Cardiac septum (tissue), 1 donor: ENCODE results near the gene SLC66A2. TPM values are rescaled to one million over a fixed set of nuclear protein-coding genes. Genes with fewer than 3 reads are reported as not detected.

Source experiments
- DNase-seq: peaks from one replicate; pipeline ENCODE4 v3.0.0-alpha.2; 2020; ENCODE audit warnings: low spot score
- intact Hi-C: fragments of 100-400 bp; cut with DNase I; formaldehyde crosslinking; loops from one replicate; pipeline ENCODE4 v1.14.0; 2022
- total RNA-seq: library from RNA; stranded (reverse); fragmentation: NEBNext Ultra II Directional; extraction: Animal tissue kit (Norgen Biotek cat#: 25700); gene quantifications from one replicate; pipeline ENCODE4 v1.2.1, GENCODE V29; 2021
- donor health status: DM: no; HTN: no; CAD: no.

Gene SLC66A2
- total RNA-seq, 1 donor from 2014 or later: 23.5 TPM

- DNase-seq: peak; percentile 62
- intact Hi-C loops: loop anchor here (10.0 kb wide), 1 partner anchor 557 kb away; no protein-coding TSS in a partner anchor
Measured at GRCh38 chr18:79941473-79942119, 9.9 kb downstream of the SLC66A2 start.

GRCh38 chr18:79940814-79941472, 10.5 kb downstream of the SLC66A2 start:
- intact Hi-C loops: loop anchor here (10.0 kb wide), 1 partner anchor 556 kb away; no protein-coding TSS in a partner anchor
- peak; percentile 46 for DNase-seq

GRCh38 chr18:79940126-79940813, 11.2 kb downstream of the SLC66A2 start:
- intact Hi-C loops: loop anchor here (10.0 kb wide), 1 partner anchor 555 kb away; no protein-coding TSS in a partner anchor
- DNase-seq: peak; percentile 69

GRCh38 chr18:79939096-79939495, 12.4 kb downstream of the SLC66A2 start:
- DNase-seq: no peak
- intact Hi-C loops: no loop called here

- no peak for DNase-seq
Measured at GRCh38 chr18:79938196-79938595, 13.3 kb downstream of the SLC66A2 start.

GRCh38 chr18:79937103-79937860, 14.2 kb downstream of the SLC66A2 start:
- intact Hi-C loops: no loop called here
- peak; percentile 43 for DNase-seq

More at GRCh38 chr18:79938196-79938595, 13.3 kb downstream of the SLC66A2 start:
- intact Hi-C loops: no loop called here

GRCh38 chr18:79936641-79937040, 14.8 kb downstream of the SLC66A2 start:
- intact Hi-C loops: no loop called here
- no peak for DNase-seq

- intact Hi-C loops: no loop called here
- DNase-seq: peak; percentile 35
Measured at GRCh38 chr18:79935925-79936324, 15.5 kb downstream of the SLC66A2 start.

- no peak for DNase-seq
- intact Hi-C loops: no loop called here
Measured at GRCh38 chr18:79935499-79935898, 16.0 kb downstream of the SLC66A2 start.

GRCh38 chr18:79935098-79935480, 16.4 kb downstream of the SLC66A2 start:
- DNase-seq: peak; percentile 72
- intact Hi-C loops: no loop called here

- peak; percentile 72 for DNase-seq
- intact Hi-C loops: no loop called here
Measured at GRCh38 chr18:79934311-79935097, 16.9 kb downstream of the SLC66A2 start.

- peak; percentile 56 for DNase-seq
- intact Hi-C loops: no loop called here
Measured at GRCh38 chr18:79933765-79934164, 17.7 kb downstream of the SLC66A2 start.

GRCh38 chr18:79932907-79933306, 18.5 kb downstream of the SLC66A2 start:
- DNase-seq: no peak
- intact Hi-C loops: no loop called here

- intact Hi-C loops: no loop called here
- DNase-seq: peak; percentile 55
Measured at GRCh38 chr18:79931475-79931874, 20.0 kb downstream of the SLC66A2 start.

- intact Hi-C loops: no loop called here
Measured at GRCh38 chr18:79930020-79930642, 21.3 kb downstream of the SLC66A2 start.

GRCh38 chr18:79928563-79928960, 22.9 kb downstream of the SLC66A2 start:
- peak; percentile 38 for DNase-seq
- intact Hi-C loops: no loop called here

More at GRCh38 chr18:79930020-79930642, 21.3 kb downstream of the SLC66A2 start:
- no peak for DNase-seq

GRCh38 chr18:79927607-79928562, 23.6 kb downstream of the SLC66A2 start:
- peak; percentile 70 for DNase-seq

More at GRCh38 chr18:79927607-79928562, 23.6 kb downstream of the SLC66A2 start:
- intact Hi-C loops: no loop called here
